Loucy (cell line): ENCODE data around the gene C4orf36.

Source experiments
- H2AFZ ChIP-seq: fragments of 200-600 bp; sonication (generic); 2 replicates; pipeline ENCODE4 v1.6.0; 2016; ENCODE audit warnings: antibody characterized with exemption, mild to moderate bottlenecking, low read length, moderate library complexity
- H3F3A ChIP-seq: fragments of 200-600 bp; 2 replicates; pipeline ENCODE4 v1.6.0; 2016; ENCODE audit warnings: antibody characterized with exemption, low read depth, mild to moderate bottlenecking
- H3K27me3 ChIP-seq: fragments of 200-600 bp; sonication (generic); 2 replicates; pipeline ENCODE4 v1.6.1; 2014; ENCODE audit warnings: low read length, mild to moderate bottlenecking; ENCODE audit not compliant: insufficient read depth, poor library complexity, severe bottlenecking
- H3K36me3 ChIP-seq: fragments of 200-600 bp; sonication (generic); 2 replicates; pipeline ENCODE4 v1.6.1; 2016; ENCODE audit warnings: low read length; ENCODE audit not compliant: insufficient read depth
- H3K4me1 ChIP-seq: fragments of 200-600 bp; sonication (generic); 2 replicates; pipeline ENCODE4 v1.5.1; 2014; ENCODE audit warnings: low read length, mild to moderate bottlenecking; ENCODE audit not compliant: insufficient read depth, poor library complexity, severe bottlenecking
- H3K4me2 ChIP-seq: fragments of 200-600 bp; sonication (generic); 2 replicates; pipeline ENCODE4 v1.6.0; 2014; ENCODE audit warnings: antibody characterized with exemption, low read length, low read depth, mild to moderate bottlenecking; ENCODE audit not compliant: poor library complexity, severe bottlenecking
- H3K4me3 ChIP-seq: fragments of 200-600 bp; sonication (generic); 2 replicates; pipeline ENCODE4 v1.5.1; 2014; ENCODE audit warnings: low read length, mild to moderate bottlenecking, mixed read lengths; ENCODE audit not compliant: poor library complexity, severe bottlenecking
- H3K79me2 ChIP-seq: fragments of 200-600 bp; sonication (generic); 2 replicates; pipeline ENCODE4 v1.6.1; 2014; ENCODE audit warnings: low read length; ENCODE audit not compliant: insufficient read depth
- H3K9ac ChIP-seq: fragments of 200-600 bp; sonication (generic); 2 replicates; pipeline ENCODE4 v1.6.0; 2014; ENCODE audit warnings: mild to moderate bottlenecking, low read depth, low read length, moderate library complexity; ENCODE audit not compliant: poor library complexity, severe bottlenecking
- H3K9me2 ChIP-seq: fragments of 200-600 bp; sonication (generic); replicated peaks from 2 replicates; pipeline ENCODE4 v1.6.1; 2016; ENCODE audit warnings: low read depth, low read length, mixed read lengths
- H3K9me3 ChIP-seq: fragments of 200-600 bp; sonication (generic); 2 replicates; pipeline ENCODE4 v1.6.1; 2014; ENCODE audit warnings: mild to moderate bottlenecking, antibody characterized with exemption, low read length, low read depth; ENCODE audit not compliant: insufficient read depth
- H4K20me1 ChIP-seq: fragments of 200-600 bp; sonication (generic); 2 replicates; pipeline ENCODE4 v1.6.0; 2014; ENCODE audit warnings: antibody characterized with exemption, low read length, mild to moderate bottlenecking; ENCODE audit not compliant: insufficient read depth, poor library complexity, severe bottlenecking
- CTCF ChIP-seq: fragments of 200-600 bp; sonication (generic); conservative IDR thresholded peaks from 2 replicates; pipeline ENCODE4 v1.5.1; 2014; ENCODE audit warnings: mild to moderate bottlenecking, antibody characterized with exemption, low read length
- EZH2phosphoT487 ChIP-seq: fragments of 200-600 bp; IDR thresholded peaks from 2 replicates; pipeline ENCODE4 v1.6.1; 2018; ENCODE audit warnings: antibody characterized with exemption, mild to moderate bottlenecking, moderate library complexity, borderline replicate concordance

Gene C4orf36

GRCh38 chr4:86934771-86935565 lies 42.7 kb upstream of the C4orf36 start, which contains the start of gene AFF1:
Gene AFF1 (plus strand): TSS chr4:86935011. CDS start chr4:86948534, 13,523 bp downstream.
- Histone ChIP-seq H3K9me2 (no peaks in the 10 kb centered on the region), H3K4me1 (peaks cover 36% of the 10 kb centered on the region), H3K9ac (peak within 1 kb of the TSS; percentile 81), H3K27me3 (no peaks in the 10 kb centered on the region), H2AFZ (peak within 1 kb of the TSS; percentile 91), H3F3A (no peaks in the 10 kb centered on the region), H3K9me3 (no peaks in the 10 kb centered on the region), H3K4me3 (peak within 1 kb of the TSS; percentile 78), H3K36me3 (no peaks in the 10 kb centered on the region), H3K79me2 (peaks cover 52% of the 10 kb centered on the region), H3K4me2 (peak within 1 kb of the TSS; percentile 93), H4K20me1 (peaks cover 10% of the 10 kb centered on the region)
- TF ChIP-seq CTCF (peak; percentile 28), EZH2phosphoT487 (no peak)

GRCh38 chr4:86934147-86934770 lies 42.0 kb upstream of the C4orf36 start:
- peak overlapping the region; percentile 78 for H3K4me3 ChIP-seq
- no peaks in the 10 kb centered on the region for H3K9me2 ChIP-seq
- H3K4me1 ChIP-seq, result peaks cover 29% of the 10 kb centered on the region
- H4K20me1 ChIP-seq, result peaks cover 7% of the 10 kb centered on the region
- H3K4me2 ChIP-seq, result peak overlapping the region; percentile 70
- H3K9me3 ChIP-seq, result no peaks in the 10 kb centered on the region
- peaks cover 45% of the 10 kb centered on the region for H3K79me2 ChIP-seq
- no peaks in the 10 kb centered on the region for H3F3A ChIP-seq
- H3K36me3 ChIP-seq, result no peaks in the 10 kb centered on the region
- peak overlapping the region; percentile 91 for H2AFZ ChIP-seq
- H3K9ac ChIP-seq, result peak overlapping the region; percentile 78
- no peaks in the 10 kb centered on the region for H3K27me3 ChIP-seq
- no peak for TF ChIP-seq EZH2phosphoT487
- TF ChIP-seq CTCF, result no peak

- H4K20me1 ChIP-seq, result no peaks in the 10 kb centered on the region
- H3K9ac ChIP-seq, result no peak overlapping the region
- peaks cover 3% of the 10 kb centered on the region for H3K4me1 ChIP-seq
- H3K36me3 ChIP-seq, result no peaks in the 10 kb centered on the region
- no peak overlapping the region for H3K4me3 ChIP-seq
- H3K9me2 ChIP-seq, result no peaks in the 10 kb centered on the region
- TF ChIP-seq EZH2phosphoT487, result no peak
- no peak for TF ChIP-seq CTCF
- peaks cover under 1% of the 10 kb centered on the region; the same call in 1 of the 2 replicates for H3K79me2 ChIP-seq
- no peaks in the 10 kb centered on the region for H3K9me3 ChIP-seq
- H3K4me2 ChIP-seq, result no peak overlapping the region
- H2AFZ ChIP-seq, result no peak overlapping the region
- no peaks in the 10 kb centered on the region for H3K27me3 ChIP-seq
- H3F3A ChIP-seq, result no peaks in the 10 kb centered on the region
These were observed 36.4 kb upstream of the C4orf36 start for GRCh38 chr4:86928400-86929255.
